Adrenal gland (tissue), 5 donors: Measurements from ENCODE around the gene ARF1.

ENCODE experiments used
- CTCF ChIP-seq, 6 experiments: fragments of 450-650 bp in 4 of 6; fragments of 200-600 bp in 2 of 6; sonication (generic) in 1 of 6; IDR thresholded peaks; 1 replicate in 5 of 6; 2 replicates in 1 of 6; pipeline versions ENCODE4 v1.5.1 to v1.8.0; 2016 to 2021; ENCODE audit warnings: antibody characterized with exemption in 6 of 6, mild to moderate bottlenecking in 2 of 6, moderate library complexity in 1 of 6
- POLR2A ChIP-seq, 2 donors: fragments of 450-650 bp; IDR thresholded peaks; one replicate each; pipeline ENCODE4 v1.6.1; 2017; ENCODE audit warnings: antibody characterized with exemption in 2 of 2, mild to moderate bottlenecking in 2 of 2, moderate library complexity in 1 of 2
- donor health status: DM: no; HTN: no; CAD: no.

GRCh38 chr1:228064296-228064695 is 18.2 kb upstream of the ARF1 start:
- TF ChIP-seq CTCF (IDR thresholded peaks at IDR 0.05) (no peak), POLR2A (IDR thresholded peaks at IDR 0.05) (no peak)
